ENCODE measurements around the gene TNK1. TPM values are rescaled to one million over a fixed set of nuclear protein-coding genes. Genes with fewer than 3 reads are reported as not detected.

The TNK1 gene
- total and polyA plus RNA-seq, 2 of the 8 experiments (the other 6 are each of a cell fraction or from before 2014, with no cell fraction given): 7.6 to 9.5 TPM

DNA sequence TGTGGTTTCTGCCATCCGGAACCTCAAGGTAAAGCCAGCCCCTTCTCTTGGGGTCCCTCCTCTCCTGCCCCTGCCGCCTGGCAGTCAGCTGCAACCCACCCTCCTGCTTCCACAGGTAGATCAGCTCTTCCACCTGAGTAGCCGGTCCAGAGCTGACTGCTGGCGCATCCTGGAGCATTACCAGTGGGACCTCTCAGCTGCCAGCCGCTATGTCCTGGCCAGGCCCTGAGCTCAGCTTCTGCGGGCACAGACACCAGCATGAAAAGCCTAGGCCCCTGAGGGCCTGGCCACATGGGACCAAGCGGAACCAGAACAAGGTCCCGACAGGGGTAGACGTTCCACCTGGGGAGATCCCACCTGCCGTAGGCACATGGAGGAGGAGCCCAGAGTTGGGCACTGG, 8.0 kb downstream of the TNK1 start:
- FAIRE-seq (no peak), DNase-seq (ENCODE audit: low read depth in 1 of 2, low spot score in 2 of 2) (no peak)
- Histone ChIP-seq H2BK120ac (replicated peaks; ENCODE audit: low read depth, low read length) (no peak overlapping the region), H4K20me1 (replicated peaks in 1 of 2; ENCODE audit: control insufficient read depth in 1 of 2, insufficient read depth in 2 of 2, low read length in 2 of 2) (peaks cover 2 to 10% of the 10 kb centered on the region in 2 experiments), H2BK15ac (ENCODE audit: low read length) (no peak overlapping the region), H4K8ac (ENCODE audit: extremely low read depth, insufficient read depth, low read length) (no peak overlapping the region), H2AFZ (ENCODE audit: low read length) (no peak overlapping the region), H2BK20ac (ENCODE audit: low read length) (no peak overlapping the region), H3K27me3 (replicated peaks in 1 of 4; ENCODE audit: control insufficient read depth in 3 of 4, extremely low read depth in 1 of 4, insufficient read depth in 3 of 4, low read length in 3 of 4) (peaks cover 0 to under 1% (median under 1%) of the 10 kb centered on the region in 4 experiments; a peak in 2 of 7 replicates), H3K14ac (ENCODE audit: insufficient read length) (no peak overlapping the region), H3K79me1 (ENCODE audit: low read depth, low read length) (no peaks in the 10 kb centered on the region; the same call in 1 of the 2 replicates), H2BK5ac (ENCODE audit: low read depth, low read length) (no peak overlapping the region), H3K23ac (ENCODE audit: insufficient read length) (no peak overlapping the region), H3K9ac (replicated peaks in 1 of 4; ENCODE audit: extremely low read depth in 1 of 4, low read depth in 3 of 4, low read length in 3 of 4) (no peak overlapping the region), H3K56ac (replicated peaks; ENCODE audit: insufficient read length, low read depth, low read length) (no peak overlapping the region), H3K36me3 (ENCODE audit: control insufficient read depth in 2 of 4, insufficient read depth in 4 of 4, low read length in 3 of 4) (peaks cover 0 to 30% (median 10%) of the 10 kb centered on the region in 4 experiments; a peak in 5 of 8 replicates), H2BK12ac (ENCODE audit: low read depth, low read length) (no peak overlapping the region), H4K91ac (replicated peaks; ENCODE audit: insufficient read length, low read length) (no peak overlapping the region), H2AK5ac (ENCODE audit: low read depth, low read length) (no peak overlapping the region), H3K4me2 (ENCODE audit: insufficient read depth in 1 of 2, low read depth in 2 of 2, low read length in 2 of 2) (no peak overlapping the region), H4K5ac (ENCODE audit: insufficient read length, low read depth, low read length) (no peak overlapping the region), H3K4me3 (ENCODE audit: extremely low read depth in 1 of 4, insufficient read depth in 2 of 4, low read depth in 3 of 4, low read length in 4 of 4) (no peak overlapping the region), H3K79me2 (ENCODE audit: control insufficient read depth in 1 of 2, insufficient read depth in 2 of 2, low read length in 2 of 2) (no peaks in the 10 kb centered on the region), H3K23me2 (ENCODE audit: low read depth, low read length) (peaks cover 13% of the 10 kb centered on the region; the same call in 1 of the 2 replicates), H3K4me1 (replicated peaks in 1 of 4; ENCODE audit: control insufficient read depth in 3 of 4, insufficient read depth in 4 of 4, low read length in 3 of 4) (peaks cover 0 to 14% (median 6%) of the 10 kb centered on the region in 4 experiments; a peak in 6 of 7 replicates), H3K27ac (ENCODE audit: low read depth, low read length) (no peak overlapping the region), H3K9me3 (ENCODE audit: insufficient read depth in 2 of 2, low read depth in 1 of 2, low read length in 1 of 2) (no peaks in the 10 kb centered on the region), H3K4ac (replicated peaks; ENCODE audit: insufficient read length, low read depth, low read length) (no peak overlapping the region), H3K18ac (ENCODE audit: extremely low read depth, low read length) (no peak overlapping the region)
- POLR2A ChIA-PET (ENCODE audit: partially characterized antibody): interaction anchor here (0.7 to 1.6 kb wide), 6 partner anchors 8 to 75 kb away, joined by 3 to 10 read pairs (median 4); partner anchors contain the start of genes TMEM256 and TNK1
- CTCF ChIA-PET (ENCODE audit: partially characterized antibody): interaction anchor here (0.8 to 2.8 kb wide), 5 partner anchors 9 to 172 kb away, joined by 3 to 8 read pairs (median 4); partner anchors contain the start of genes KCTD11 and SENP3
- 87% methylated on average over 10 of the region's 10 CpGs; no CpG with 5 or more reads in 1 of the 2 experiments for WGBS, 2 experiments (ENCODE audit: extremely low coverage in 1 of 2, insufficient coverage in 1 of 2, insufficient read length in 1 of 2, insufficient replicate concordance in 2 of 2, low coverage in 1 of 2, low lambda C conversion rate in 2 of 2, missing lambda C conversion rate in 1 of 2)
- TF ChIP-seq JUND (IDR thresholded peaks at IDR 0.05; ENCODE audit: low read length) (no peak), POLR2AphosphoS5 (IDR thresholded peaks at IDR 0.05; ENCODE audit: low read depth, low read length) (no peak), GABPA (IDR thresholded peaks at IDR 0.05; ENCODE audit: borderline replicate concordance, insufficient read depth, low read length) (no peak), BRCA1 (IDR thresholded peaks at IDR 0.05; ENCODE audit: low read depth, low read length) (no peak), GTF2F1 (IDR thresholded peaks at IDR 0.05; ENCODE audit: borderline replicate concordance, low read depth, low read length) (no peak)
- TF ChIP-seq, protein P1, sequence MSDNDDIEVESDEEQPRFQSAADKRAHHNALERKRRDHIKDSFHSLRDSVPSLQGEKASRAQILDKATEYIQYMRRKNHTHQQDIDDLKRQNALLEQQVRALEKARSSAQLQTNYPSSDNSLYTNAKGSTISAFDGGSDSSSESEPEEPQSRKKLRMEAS (IDR thresholded peaks at IDR 0.05): no peak
- TF ChIP-seq, protein P2, sequence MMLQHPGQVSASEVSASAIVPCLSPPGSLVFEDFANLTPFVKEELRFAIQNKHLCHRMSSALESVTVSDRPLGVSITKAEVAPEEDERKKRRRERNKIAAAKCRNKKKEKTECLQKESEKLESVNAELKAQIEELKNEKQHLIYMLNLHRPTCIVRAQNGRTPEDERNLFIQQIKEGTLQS (IDR thresholded peaks at IDR 0.05; ENCODE audit: insufficient read depth, low read depth, low read length): no peak
